DMS79 treated with DMSO at 0.1 percent for 48 hours (cell line): ENCODE measurements around the gene PSMD1.
"Not testable (repeated sequence)": the region's sequence is repeated elsewhere in the genome, so short reads cannot be mapped to it uniquely, and the experiment has no call there.

Experiments used
- DNase-seq: peaks from one replicate; lab custom pipeline; 2025; lab: John Stamatoyannopoulos, UW

PSMD1 gene

DNA sequence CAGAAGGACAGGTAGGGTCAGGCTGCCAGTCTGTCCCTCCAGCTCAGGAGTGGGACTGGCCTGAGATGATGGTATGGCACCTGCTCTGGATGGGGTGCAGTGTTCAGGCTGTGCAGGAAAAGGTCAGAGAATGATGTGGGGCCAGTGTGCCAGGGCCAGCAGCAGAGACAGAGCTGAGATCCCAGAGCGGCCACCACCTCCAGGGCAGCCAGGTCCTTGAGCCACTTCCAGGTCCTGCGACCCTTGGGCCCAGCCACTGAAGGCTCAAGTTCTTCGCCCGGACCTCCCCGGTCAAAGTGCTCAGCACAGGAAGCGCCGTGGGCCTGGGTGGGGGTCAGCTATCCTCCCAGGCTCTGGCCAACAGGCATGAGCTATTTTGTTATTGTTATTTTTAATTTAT is 129.7 kb downstream of the PSMD1 start:
- DNase-seq: no peak

DNA sequence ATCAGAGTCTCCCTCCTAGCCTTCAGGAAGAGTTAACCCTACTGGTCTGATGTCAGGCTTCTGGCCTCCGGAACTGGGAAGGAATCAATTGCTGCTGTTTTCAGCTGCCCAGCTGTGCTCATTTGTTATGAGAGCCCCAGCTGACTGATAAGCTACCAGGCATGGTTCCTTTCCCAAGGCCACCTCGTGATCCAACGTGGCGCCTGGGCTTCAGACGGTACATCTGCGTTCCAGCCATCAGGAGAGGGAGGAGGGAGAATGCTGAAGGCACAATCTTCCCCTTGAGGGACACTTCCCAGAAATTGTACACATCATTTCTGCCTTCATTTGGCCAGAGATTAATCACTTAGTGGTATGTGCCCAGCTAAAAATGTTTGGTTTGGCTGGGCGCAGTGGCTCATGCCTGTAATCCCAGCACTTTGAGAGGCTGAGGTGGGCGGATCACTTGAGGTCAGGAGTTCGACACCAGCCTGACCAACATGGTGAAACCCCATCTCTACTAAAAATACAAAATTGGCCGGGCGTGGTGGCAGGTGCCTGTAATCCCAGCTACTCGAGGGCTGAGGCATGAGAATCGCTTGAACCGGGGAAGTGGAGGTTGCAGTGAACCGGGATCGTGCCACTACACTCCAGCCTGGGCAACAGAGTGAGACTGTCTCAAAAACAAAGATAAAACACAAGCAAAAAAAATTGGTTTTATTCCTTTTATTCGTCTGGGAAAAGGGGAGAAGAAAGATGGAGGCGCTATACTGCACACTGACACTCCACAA is 131.3 kb downstream of the PSMD1 start:
- no peak for DNase-seq

DNA sequence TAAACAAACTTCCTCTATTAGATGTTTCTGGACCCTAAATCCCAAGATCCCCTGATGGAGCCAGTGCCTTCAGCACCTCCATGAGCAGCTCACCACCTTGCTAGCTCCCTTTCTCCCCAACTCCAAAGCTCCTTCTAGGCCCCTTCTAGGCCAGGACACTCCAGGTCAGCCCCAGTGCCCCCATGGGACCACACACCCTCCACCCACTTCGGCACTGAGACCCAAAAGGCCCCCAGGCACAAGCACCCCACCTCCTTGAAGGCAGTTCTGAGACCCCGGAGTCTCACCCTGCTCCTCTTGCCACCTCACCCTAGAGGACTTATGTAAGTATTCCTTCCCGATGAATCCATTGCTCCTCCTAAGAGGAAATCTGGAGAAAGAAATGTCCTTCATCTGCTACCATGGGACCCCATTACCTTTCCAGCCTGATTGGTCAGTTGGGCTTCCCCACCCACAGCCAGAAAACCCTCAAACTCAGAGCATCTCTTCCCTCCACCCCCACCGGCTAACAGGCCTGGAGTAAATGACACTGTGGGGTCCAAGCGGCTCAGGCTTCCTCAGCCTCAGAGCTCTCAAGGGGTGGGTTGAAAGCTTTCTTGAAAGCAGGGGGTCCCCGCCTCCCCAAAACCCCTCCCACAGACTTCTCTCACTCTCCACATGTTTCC is 132.0 kb downstream of the PSMD1 start:
- DNase-seq: no peak

GRCh38 chr2:231189171-231189530 is 132.5 kb downstream of the PSMD1 start:
- DNase-seq: no peak

GRCh38 chr2:231189571-231190495 is 133.2 kb downstream of the PSMD1 start:
- DNase-seq: no peak

- DNase-seq: no peak
Measured at GRCh38 chr2:231190531-231191197, 134.0 kb downstream of the PSMD1 start.

- no peak for DNase-seq
Measured at GRCh38 chr2:231191896-231192872, 135.5 kb downstream of the PSMD1 start.

DNA sequence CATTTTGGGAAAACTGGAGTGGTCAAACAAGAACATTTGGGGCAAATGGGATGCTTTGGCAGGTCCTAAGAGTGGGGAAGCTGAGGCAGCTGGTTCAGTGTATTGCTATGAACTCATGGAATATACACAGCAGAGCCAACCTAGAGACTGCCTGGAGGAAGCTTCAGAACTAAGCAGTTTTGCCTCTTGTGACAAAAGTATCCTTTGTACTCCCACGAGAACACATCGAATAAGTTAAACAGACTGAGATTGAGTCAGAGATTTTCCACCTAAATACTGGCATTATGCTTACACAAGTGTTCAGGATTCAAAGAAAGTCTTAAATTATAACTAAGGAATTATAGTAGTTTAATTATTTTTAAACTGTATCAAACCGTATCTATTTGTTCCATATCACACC is 136.5 kb downstream of the PSMD1 start:
- no peak for DNase-seq

GRCh38 chr2:231196592-231196991 is 139.9 kb downstream of the PSMD1 start:
- no peak for DNase-seq

GRCh38 chr2:231197196-231197595 is 140.5 kb downstream of the PSMD1 start:
- DNase-seq: not testable (repeated sequence)

DNA sequence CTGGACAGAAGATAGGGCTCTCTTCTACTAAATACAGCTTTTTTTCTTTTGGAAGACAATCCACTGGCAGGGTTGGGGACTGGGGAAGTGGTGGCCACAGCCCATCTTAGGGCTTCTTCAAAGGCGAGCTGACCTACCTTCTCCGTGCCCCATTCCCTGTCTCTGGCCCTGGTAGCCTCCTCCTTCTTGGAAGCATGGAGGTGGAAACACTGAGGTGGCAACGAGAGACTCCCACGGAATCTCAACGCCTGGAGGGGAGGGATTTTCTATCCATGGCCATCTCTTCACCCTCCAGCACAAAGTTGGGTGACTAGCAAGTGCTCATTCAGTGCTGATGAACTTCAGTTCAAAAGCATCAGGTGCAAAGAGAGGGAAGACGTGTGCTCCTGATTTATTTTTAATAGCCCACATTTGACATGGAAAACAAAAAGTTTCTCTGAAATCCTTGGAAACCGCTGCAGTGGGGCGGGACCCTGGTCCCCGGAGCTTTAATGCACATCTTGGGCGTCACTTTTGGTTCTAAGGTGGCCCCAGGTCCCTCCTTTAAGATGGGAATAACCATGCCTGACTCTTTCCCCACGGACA is 141.1 kb downstream of the PSMD1 start:
- DNase-seq: no peak

GRCh38 chr2:231198291-231199173 is 141.9 kb downstream of the PSMD1 start, which contains the start of gene ARMC9:
Gene ARMC9 (plus strand): TSS chr2:231198631. CDS start chr2:231206239, 7,608 bp downstream.
- peak; percentile 54 for DNase-seq

DNA sequence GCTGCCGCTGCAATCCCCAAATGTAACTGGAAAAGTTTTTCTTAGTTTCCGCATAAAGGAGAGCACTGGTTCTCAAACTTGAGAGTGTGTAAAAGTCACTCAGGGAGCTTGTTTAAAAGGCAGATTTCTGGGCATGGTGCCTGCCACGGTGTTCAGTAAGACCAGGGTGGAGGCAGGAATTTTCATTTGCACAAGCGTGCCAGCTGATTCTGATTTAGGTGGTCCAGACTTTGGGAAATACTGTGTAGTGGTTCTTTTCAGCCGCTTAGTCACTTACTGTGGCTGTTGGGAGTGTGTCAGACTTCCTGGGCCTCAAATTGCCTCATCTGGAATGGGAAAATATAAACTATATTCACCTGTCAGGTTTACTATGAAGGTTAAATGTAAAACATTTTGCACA is 142.6 kb downstream of the PSMD1 start:
- no peak for DNase-seq

GRCh38 chr2:231200805-231201474 is 144.3 kb downstream of the PSMD1 start:
- DNase-seq: no peak

DNA sequence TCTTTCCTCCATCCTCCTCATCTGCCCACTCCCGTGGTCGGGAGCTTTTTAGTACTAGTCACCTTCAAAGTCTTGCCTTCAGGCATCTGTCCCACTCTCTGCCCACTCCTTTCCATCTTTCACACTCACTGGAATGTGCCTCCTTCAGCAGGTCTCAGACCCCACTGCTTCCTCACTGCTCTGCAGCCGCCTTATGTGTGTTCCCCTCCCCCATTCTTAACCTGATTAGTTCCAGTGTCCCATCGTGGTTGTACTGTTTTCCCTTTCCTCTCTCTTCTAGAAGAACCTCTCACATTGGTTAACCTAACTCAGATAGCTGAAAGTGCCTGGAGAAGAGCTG is 144.8 kb downstream of the PSMD1 start:
- no peak for DNase-seq

- DNase-seq: no peak
Measured at GRCh38 chr2:231203087-231203486, 146.4 kb downstream of the PSMD1 start.

GRCh38 chr2:231204146-231204545 is 147.5 kb downstream of the PSMD1 start:
- DNase-seq: no peak

DNA sequence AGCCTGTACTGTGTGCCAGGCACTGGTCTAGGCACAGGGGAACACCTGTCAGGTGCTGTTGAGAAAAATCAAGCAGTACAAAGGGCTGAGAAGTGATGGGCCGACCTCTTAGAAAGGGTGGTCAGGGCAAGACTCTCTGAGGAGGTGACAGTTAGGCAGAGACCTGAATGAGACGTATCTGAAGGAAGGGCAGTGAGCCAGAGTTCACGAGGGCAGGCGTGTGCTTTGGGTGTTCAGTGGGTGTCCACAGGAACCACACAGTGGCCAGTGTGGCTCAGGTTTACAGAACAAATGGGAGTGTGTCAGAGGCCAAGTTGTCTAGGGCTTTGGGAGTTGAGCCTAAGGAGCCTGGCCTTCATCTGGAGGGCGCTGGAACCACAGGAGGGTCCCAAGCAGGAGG is 147.9 kb downstream of the PSMD1 start:
- DNase-seq: no peak

GRCh38 chr2:231207734-231208133 is 151.1 kb downstream of the PSMD1 start:
- no peak for DNase-seq
